Adipocyte (in vitro differentiated cells): ENCODE data around the gene TCEANC.

Experiments
- DNase-seq: peaks from one replicate; pipeline ENCODE4 v3.0.0-alpha.2; 2015; ENCODE audit warnings: low read depth
- H3K27me3 ChIP-seq: replicated peaks from 2 replicates; pipeline ENCODE4 v1.7.0; 2013; ENCODE audit warnings: mild to moderate bottlenecking, low read length, moderate library complexity; ENCODE audit not compliant: control insufficient read depth, insufficient read depth
- H3K36me3 ChIP-seq: 2 replicates; pipeline ENCODE4 v1.7.0; 2013; ENCODE audit warnings: low read length, mild to moderate bottlenecking, moderate library complexity; ENCODE audit not compliant: control insufficient read depth, insufficient read depth, severe bottlenecking
- H3K4me1 ChIP-seq: 2 replicates; pipeline ENCODE4 v1.7.0; 2013; ENCODE audit warnings: mild to moderate bottlenecking, low read length, moderate library complexity; ENCODE audit not compliant: control insufficient read depth, insufficient read depth
- H3K4me3 ChIP-seq: 2 replicates; pipeline ENCODE4 v1.7.0; 2013; ENCODE audit warnings: mild to moderate bottlenecking, low read length, moderate library complexity
- H3K9ac ChIP-seq: 2 replicates; pipeline ENCODE4 v1.7.0; 2013; ENCODE audit warnings: mild to moderate bottlenecking, low read length, moderate library complexity
- H3K9me3 ChIP-seq: 2 replicates; pipeline ENCODE4 v1.7.0; 2013; ENCODE audit warnings: mild to moderate bottlenecking, low read length, moderate library complexity; ENCODE audit not compliant: control insufficient read depth

Gene TCEANC

DNA sequence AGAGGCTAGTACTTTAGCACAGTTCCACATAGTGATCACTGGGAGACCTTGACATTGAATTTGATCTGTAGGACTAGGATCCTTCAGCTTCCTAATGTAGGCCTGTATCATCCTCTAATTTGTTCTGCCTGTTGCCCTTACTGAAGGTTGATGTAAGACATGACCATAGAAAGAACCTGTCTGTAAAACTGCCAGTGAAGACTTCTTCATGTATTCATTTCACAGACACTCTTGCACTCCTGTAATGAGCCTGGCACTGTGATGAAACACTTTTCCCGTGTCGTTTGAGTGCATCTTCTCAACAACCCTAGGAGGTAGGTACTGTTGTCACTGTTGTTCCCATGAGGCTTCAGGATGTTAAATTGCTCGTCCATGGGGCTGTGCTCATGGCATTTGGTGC lies 50.6 kb downstream of the TCEANC start:
- Histone ChIP-seq H3K4me1 (peaks cover 15% of the 10 kb centered on the region), H3K27me3 (no peaks in the 10 kb centered on the region), H3K9me3 (no peaks in the 10 kb centered on the region), H3K9ac (no peak overlapping the region), H3K4me3 (no peak overlapping the region), H3K36me3 (peaks cover 27% of the 10 kb centered on the region)
- no peak for DNase-seq

DNA sequence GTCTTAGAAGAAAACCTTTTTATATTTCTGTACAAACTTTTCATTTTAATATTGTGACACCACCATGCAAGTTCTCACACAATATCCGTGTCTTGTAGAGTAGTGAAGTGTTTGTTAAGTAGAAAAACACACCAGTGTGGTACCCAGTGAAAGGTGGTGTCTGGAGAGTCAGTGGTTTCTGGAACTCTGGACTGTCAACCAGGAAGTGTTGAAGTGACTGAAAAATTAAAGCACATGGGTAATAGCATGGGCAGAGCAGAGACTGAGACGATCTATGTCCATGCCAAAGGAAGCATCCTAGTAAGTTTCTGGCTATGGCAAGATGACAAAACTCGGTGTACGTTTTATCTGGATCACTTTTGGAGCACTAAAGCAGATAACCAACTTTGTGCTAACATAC lies 58.2 kb downstream of the TCEANC start:
- DNase-seq, result no peak
- H3K4me3 ChIP-seq, result no peak overlapping the region

More for the DNA sequence above, 58.2 kb downstream of the TCEANC start:
- Histone ChIP-seq H3K9ac (no peak overlapping the region), H3K4me1 (no peaks in the 10 kb centered on the region), H3K9me3 (no peaks in the 10 kb centered on the region), H3K27me3 (no peaks in the 10 kb centered on the region), H3K36me3 (peaks cover 78% of the 10 kb centered on the region)
